Cardiac muscle cell (in vitro differentiated cells and primary cell): Measurements from ENCODE around the gene POU2AF2. TPM values are rescaled to one million over a fixed set of nuclear protein-coding genes. Genes with fewer than 3 reads are reported as not detected.
A peak's percentile ranks its signal among the peaks of the same experiment; 100 is the strongest.

Experiments
- DNase-seq, 2 donors: peaks; one replicate each; pipeline versions ENCODE4 v3.0.0 to v3.0.0-alpha.2; 2010 to 2017; ENCODE audit warnings: low read depth in 1 of 2, low spot score in 1 of 2
- H3K27ac ChIP-seq: fragments of 200-600 bp; sonication (generic); 2 replicates; pipeline ENCODE4 v1.5.1; 2016
- H3K27me3 ChIP-seq: fragments of 200-600 bp; sonication (generic); 2 replicates; pipeline ENCODE4 v1.6.0; 2016; ENCODE audit warnings: control low read depth
- H3K36me3 ChIP-seq: fragments of 200-600 bp; sonication (generic); 2 replicates; pipeline ENCODE4 v1.5.1; 2016; ENCODE audit warnings: control low read depth
- H3K4me1 ChIP-seq: fragments of 200-600 bp; sonication (generic); 2 replicates; pipeline ENCODE4 v1.8.1; 2017; ENCODE audit warnings: low read depth, mild to moderate bottlenecking, mixed run types
- H3K4me3 ChIP-seq: fragments of 200-600 bp; sonication (generic); 2 replicates; pipeline ENCODE4 v1.5.1; 2016; ENCODE audit warnings: mild to moderate bottlenecking
- H3K9me3 ChIP-seq: fragments of 200-600 bp; sonication (generic); 2 replicates; pipeline ENCODE4 v1.5.1; 2017; ENCODE audit warnings: low read depth, mild to moderate bottlenecking, control low read depth
- polyA plus RNA-seq: library from polyadenylated mRNA; unstranded; fragments of >200 nt; fragmentation: Nextera tagmentation; extraction: Ambion mirVana; gene quantifications from 2 replicates; pipeline ENCODE4 v1.2.1, GENCODE V29; 2016
- total RNA-seq: library from RNA; depleted of rRNA; stranded (reverse); fragments of >200 nt; gene quantifications from 2 replicates; pipeline ENCODE4 v1.2.3, GENCODE V29; 2016
- TF ChIP-seq, protein P1 (sequence below): IDR thresholded peaks from 2 replicates; pipeline ENCODE4 v1.5.1; 2012; ENCODE audit warnings: low read depth, mild to moderate bottlenecking, low read length

The POU2AF2 gene
- total and polyA plus RNA-seq, 2 experiments from 2014 or later, result not detected

- no peaks in the 10 kb centered on the region for H3K4me1 ChIP-seq
- H3K4me3 ChIP-seq, result no peak overlapping the region
- no peak overlapping the region for H3K27ac ChIP-seq
- TF ChIP-seq, protein P1, sequence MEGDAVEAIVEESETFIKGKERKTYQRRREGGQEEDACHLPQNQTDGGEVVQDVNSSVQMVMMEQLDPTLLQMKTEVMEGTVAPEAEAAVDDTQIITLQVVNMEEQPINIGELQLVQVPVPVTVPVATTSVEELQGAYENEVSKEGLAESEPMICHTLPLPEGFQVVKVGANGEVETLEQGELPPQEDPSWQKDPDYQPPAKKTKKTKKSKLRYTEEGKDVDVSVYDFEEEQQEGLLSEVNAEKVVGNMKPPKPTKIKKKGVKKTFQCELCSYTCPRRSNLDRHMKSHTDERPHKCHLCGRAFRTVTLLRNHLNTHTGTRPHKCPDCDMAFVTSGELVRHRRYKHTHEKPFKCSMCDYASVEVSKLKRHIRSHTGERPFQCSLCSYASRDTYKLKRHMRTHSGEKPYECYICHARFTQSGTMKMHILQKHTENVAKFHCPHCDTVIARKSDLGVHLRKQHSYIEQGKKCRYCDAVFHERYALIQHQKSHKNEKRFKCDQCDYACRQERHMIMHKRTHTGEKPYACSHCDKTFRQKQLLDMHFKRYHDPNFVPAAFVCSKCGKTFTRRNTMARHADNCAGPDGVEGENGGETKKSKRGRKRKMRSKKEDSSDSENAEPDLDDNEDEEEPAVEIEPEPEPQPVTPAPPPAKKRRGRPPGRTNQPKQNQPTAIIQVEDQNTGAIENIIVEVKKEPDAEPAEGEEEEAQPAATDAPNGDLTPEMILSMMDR, result no peak
- no peaks in the 10 kb centered on the region for H3K36me3 ChIP-seq
- H3K27me3 ChIP-seq, result no peaks in the 10 kb centered on the region
- DNase-seq, result no peak
- no peaks in the 10 kb centered on the region for H3K9me3 ChIP-seq
Measured at GRCh38 chr11:111246956-111247355, 1.4 kb downstream of the POU2AF2 start.

DNA sequence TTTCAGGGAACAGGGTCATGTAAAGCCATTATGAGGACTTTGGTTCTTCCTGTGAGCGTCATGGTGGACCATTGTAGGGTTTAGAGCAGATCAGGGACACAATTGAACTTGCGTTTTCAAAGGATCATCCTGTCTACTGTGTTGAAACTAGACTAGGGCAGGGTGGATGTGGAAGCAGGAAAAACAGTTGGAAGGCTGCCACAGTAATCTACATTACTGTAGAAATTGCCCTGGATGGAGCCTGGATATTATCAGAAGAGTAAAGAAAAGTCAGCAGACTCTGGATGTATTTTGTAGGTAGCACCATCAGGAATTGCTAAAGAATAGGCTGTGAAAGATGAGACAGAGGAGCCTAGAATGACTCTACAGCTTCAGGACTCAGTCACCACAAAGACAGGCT, 5.4 kb downstream of the POU2AF2 start:
- no peaks in the 10 kb centered on the region for H3K36me3 ChIP-seq
- no peaks in the 10 kb centered on the region for H3K9me3 ChIP-seq
- no peaks in the 10 kb centered on the region for H3K4me1 ChIP-seq
- H3K4me3 ChIP-seq, result no peak overlapping the region
- peak in 1 of 2 donors; percentile 33 for DNase-seq
- no peaks in the 10 kb centered on the region for H3K27me3 ChIP-seq
- TF ChIP-seq, protein P1, result no peak
- H3K27ac ChIP-seq, result no peak overlapping the region

GRCh38 chr11:111253131-111253530, 7.6 kb downstream of the POU2AF2 start:
- DNase-seq, result no peak
- no peaks in the 10 kb centered on the region for H3K9me3 ChIP-seq
- H3K36me3 ChIP-seq, result no peaks in the 10 kb centered on the region
- no peak overlapping the region for H3K4me3 ChIP-seq
- no peaks in the 10 kb centered on the region for H3K27me3 ChIP-seq
- peaks cover under 1% of the 10 kb centered on the region for H3K4me1 ChIP-seq
- TF ChIP-seq, protein P1, result no peak
- H3K27ac ChIP-seq, result no peak overlapping the region

DNA sequence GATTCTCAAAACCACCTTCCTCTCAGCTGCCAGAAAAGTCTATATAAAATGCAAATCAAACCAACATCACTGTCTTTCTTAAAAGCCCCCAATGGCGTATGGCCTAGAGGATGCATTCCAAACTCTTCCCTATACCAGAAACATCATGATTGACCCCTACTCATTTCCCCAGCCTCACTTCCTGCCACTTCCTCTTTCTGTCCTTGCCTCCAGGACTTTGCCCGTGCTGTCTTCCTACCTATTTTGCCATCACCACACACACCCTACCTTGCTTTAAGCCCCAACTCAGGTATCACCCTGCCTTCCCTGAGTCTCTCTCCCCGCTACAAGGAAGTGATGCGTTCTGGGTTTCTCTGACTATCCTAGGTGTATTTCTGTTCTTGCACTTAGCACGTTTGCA, 8.1 kb downstream of the POU2AF2 start:
- DNase-seq, result no peak
- TF ChIP-seq, protein P1, result no peak
- H3K9me3 ChIP-seq, result no peaks in the 10 kb centered on the region
- H3K36me3 ChIP-seq, result no peaks in the 10 kb centered on the region
- H3K4me3 ChIP-seq, result no peak overlapping the region
- no peaks in the 10 kb centered on the region for H3K27me3 ChIP-seq
- H3K27ac ChIP-seq, result no peak overlapping the region
- peaks cover 6% of the 10 kb centered on the region for H3K4me1 ChIP-seq

DNA sequence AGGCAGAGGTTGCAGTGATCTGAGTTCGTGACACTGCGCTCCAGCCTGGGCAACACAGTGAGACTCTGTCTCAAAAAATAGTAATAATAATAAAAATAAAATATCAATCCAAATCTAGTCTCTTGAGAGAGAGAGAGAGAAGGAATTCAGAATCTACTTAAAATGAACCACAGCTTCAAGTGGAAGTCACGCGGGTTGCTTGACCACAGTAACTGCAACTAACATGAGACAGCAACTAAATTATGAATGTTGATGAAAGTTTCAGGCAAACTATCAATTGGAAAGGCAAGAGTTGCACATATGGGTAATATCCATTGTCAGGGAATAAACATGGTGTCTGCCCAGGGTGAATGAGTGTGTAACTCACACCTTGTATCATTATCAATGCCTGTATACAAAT, 12.5 kb downstream of the POU2AF2 start:
- no peak overlapping the region for H3K27ac ChIP-seq
- no peak overlapping the region for H3K4me3 ChIP-seq
- peaks cover 9% of the 10 kb centered on the region for H3K4me1 ChIP-seq
- no peak for DNase-seq
- H3K36me3 ChIP-seq, result no peaks in the 10 kb centered on the region
- TF ChIP-seq, protein P1, result no peak
- no peaks in the 10 kb centered on the region for H3K9me3 ChIP-seq
- peaks cover 6% of the 10 kb centered on the region for H3K27me3 ChIP-seq

DNA sequence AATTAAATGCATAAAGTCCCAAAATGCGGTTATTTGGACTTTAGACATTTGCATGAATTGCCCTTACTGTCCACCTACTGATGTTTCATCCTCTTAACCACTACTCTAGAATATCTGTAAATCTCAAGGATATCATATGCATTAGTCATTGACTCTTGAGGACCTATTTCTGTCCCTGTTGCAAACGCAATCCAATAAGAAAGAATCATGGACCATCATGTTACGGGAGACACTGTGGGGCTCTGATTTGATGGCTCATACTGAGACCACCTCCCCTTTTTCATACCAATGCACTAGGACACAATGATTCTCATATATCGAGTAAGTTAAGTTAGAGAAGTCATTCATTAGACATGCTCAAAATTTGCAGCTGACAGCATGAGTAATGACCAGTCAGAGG, 14.4 kb downstream of the POU2AF2 start:
- DNase-seq, result no peak
- Histone ChIP-seq H3K4me3 (no peak overlapping the region), H3K27me3 (peaks cover 6% of the 10 kb centered on the region), H3K4me1 (peaks cover 9% of the 10 kb centered on the region), H3K36me3 (no peaks in the 10 kb centered on the region), H3K9me3 (no peaks in the 10 kb centered on the region), H3K27ac (no peak overlapping the region)
- TF ChIP-seq, protein P1, result no peak
